HepG2 (cell line): ENCODE measurements around the gene DKKL1. TPM values are rescaled to one million over a fixed set of nuclear protein-coding genes. Genes with fewer than 3 reads are reported as not detected.

Experiments used
- GLMP ChIP-seq: sonication (generic); formaldehyde crosslinking; IDR thresholded peaks from 2 replicates; pipeline ENCODE4 v1.9.0; 2021; ENCODE audit warnings: missing genetic modification reagents, mild to moderate bottlenecking, borderline replicate concordance
- IKZF4 ChIP-seq: sonication (generic); formaldehyde crosslinking; IDR thresholded peaks from 2 replicates; pipeline ENCODE4 v1.5.1; 2020; ENCODE audit warnings: borderline replicate concordance, mild to moderate bottlenecking, low read depth, missing genetic modification reagents; ENCODE audit errors: not compliant biosample characterization
- JDP2 ChIP-seq: sonication (generic); formaldehyde crosslinking; IDR thresholded peaks from 2 replicates; pipeline ENCODE4 v1.8.1; 2022; ENCODE audit warnings: missing genetic modification reagents, borderline replicate concordance
- PBX2 ChIP-seq: IDR thresholded peaks from 2 replicates; pipeline ENCODE4 v1.6.1; 2016; ENCODE audit warnings: control low read depth
- PHF21A ChIP-seq: sonication (generic); formaldehyde crosslinking; IDR thresholded peaks from 2 replicates; pipeline ENCODE4 v1.5.0; 2020; ENCODE audit warnings: mild to moderate bottlenecking, missing genetic modification reagents
- RAD21 ChIP-seq: fragments of 450-650 bp; formaldehyde crosslinking; IDR thresholded peaks from 2 replicates; pipeline ENCODE4 v1.5.0; 2020; ENCODE audit warnings: mild to moderate bottlenecking
- SOX13 ChIP-seq, 3 experiments: fragments of 450-650 bp in 1 of 3; sonication (generic) in 1 of 3; formaldehyde crosslinking in 1 of 3; IDR thresholded peaks in 2 of 3; conservative IDR thresholded peaks in 1 of 3; 2 replicates each; pipeline versions ENCODE4 v1.5.0 to v1.6.1; 2016 to 2020; ENCODE audit warnings: antibody characterized with exemption in 1 of 3, mild to moderate bottlenecking in 1 of 3, missing compliant biosample characterization in 1 of 3, missing genetic modification reagents in 1 of 3, moderate library complexity in 1 of 3
- ZFAT ChIP-seq: sonication (generic); formaldehyde crosslinking; conservative IDR thresholded peaks from 2 replicates; pipeline ENCODE4 v1.8.1; 2023; ENCODE audit warnings: missing genetic modification reagents, inconsistent platforms
- ZFP1 ChIP-seq: IDR thresholded peaks from 2 replicates; pipeline ENCODE4 v1.6.1; 2016
- ZFP36 ChIP-seq: fragments of 150-350 bp; IDR thresholded peaks from 2 replicates; pipeline ENCODE4 v1.6.1; 2018; ENCODE audit warnings: borderline replicate concordance, low read length, low read depth; ENCODE audit not compliant: partially characterized antibody
- ZHX1 ChIP-seq: sonication (generic); formaldehyde crosslinking; IDR thresholded peaks from 2 replicates; pipeline ENCODE4 v1.8.1; 2022; ENCODE audit warnings: low read depth, mild to moderate bottlenecking, missing genetic modification reagents
- ZMAT3 ChIP-seq: sonication (generic); formaldehyde crosslinking; conservative IDR thresholded peaks from 2 replicates; pipeline ENCODE4 v1.7.0; 2021; ENCODE audit warnings: missing genetic modification reagents
- ZNF101 ChIP-seq: sonication (generic); formaldehyde crosslinking; IDR thresholded peaks from 2 replicates; pipeline ENCODE4 v1.4.0; 2020; ENCODE audit warnings: mild to moderate bottlenecking, low read depth, missing genetic modification reagents, borderline replicate concordance
- ZNF275 ChIP-seq: sonication (generic); formaldehyde crosslinking; IDR thresholded peaks from 2 replicates; pipeline ENCODE4 v1.8.0; 2022; ENCODE audit warnings: missing genetic modification reagents, mild to moderate bottlenecking, inconsistent platforms, borderline replicate concordance
- ZNF276 ChIP-seq: sonication (generic); formaldehyde crosslinking; IDR thresholded peaks from 2 replicates; pipeline ENCODE4 v1.4.0; 2020; ENCODE audit warnings: mild to moderate bottlenecking, low read depth, missing genetic modification reagents
- ZNF513 ChIP-seq: sonication (generic); formaldehyde crosslinking; conservative IDR thresholded peaks from 2 replicates; pipeline ENCODE4 v1.5.0; 2020; ENCODE audit warnings: missing genetic modification reagents
- ZNF737 ChIP-seq: sonication (generic); formaldehyde crosslinking; IDR thresholded peaks from 2 replicates; pipeline ENCODE4 v1.5.0; 2020; ENCODE audit warnings: missing genetic modification reagents, mild to moderate bottlenecking, borderline replicate concordance
- ZNF766 ChIP-seq: sonication (generic); formaldehyde crosslinking; IDR thresholded peaks from 2 replicates; pipeline ENCODE4 v1.5.0; 2020; ENCODE audit warnings: missing genetic modification reagents, borderline replicate concordance
- polyA plus RNA-seq, 8 experiments: library from polyadenylated mRNA; depleted of rRNA in 3 of 8; stranded (reverse) in 7 of 8; unstranded in 1 of 8; fragments of >200 nt; fragmentation: Illumina TruSeq in 4 of 8; extraction: Trizol in 4 of 8; gene quantifications; 2 replicates each; pipeline versions ENCODE4 v1.2.1 to v1.2.3, GENCODE V29; 2011 to 2016; ENCODE audit warnings: low read depth in 4 of 8, missing spikeins in 1 of 8, mixed read lengths in 1 of 8; ENCODE audit not compliant: insufficient read depth in 1 of 8
- total RNA-seq, 5 experiments: library from RNA; depleted of rRNA; stranded (reverse); fragments of >200 nt; fragmentation: Illumina TruSeq; extraction: Trizol; gene quantifications; 2 replicates each; pipeline ENCODE4 v1.2.3, GENCODE V29; 2016; ENCODE audit warnings: low read depth in 1 of 5

Gene DKKL1
- total and polyA plus RNA-seq, 2 of the 13 experiments (the other 11 are each of a cell fraction or from before 2014, with no cell fraction given): 0.30 to 0.31 TPM

- TF ChIP-seq PHF21A (peak; percentile 60; the same call in 1 of the 2 replicates), ZNF101 (CRISPR knock-in tag) (no peak), ZNF513 (CRISPR knock-in tag) (no peak), ZNF276 (CRISPR knock-in tag) (no peak), RAD21 (CRISPR knock-in tag) (no peak), ZMAT3 (no peak), SOX13 (IDR thresholded peaks at IDR 0.05) (no peak), SOX13 (CRISPR knock-in tag; conservative IDR thresholded peaks at IDR 0.05 in 1 of 2, IDR thresholded peaks at IDR 0.05 in 1 of 2) (no peak), ZNF766 (CRISPR knock-in tag) (no peak), ZFP36 (no peak), GLMP (CRISPR knock-in tag) (no peak), ZNF737 (CRISPR knock-in tag) (no peak), IKZF4 (CRISPR knock-in tag) (no peak), ZFAT (CRISPR knock-in tag) (no peak), ZFP1 (CRISPR knock-in tag) (no peak), ZNF275 (CRISPR knock-in tag) (no peak), JDP2 (CRISPR knock-in tag) (no peak), ZHX1 (CRISPR knock-in tag) (no peak), PBX2 (no peak)
These were observed at the start of gene DKKL1 (continued) for GRCh38 chr19:49363268-49364082.
